MCF 10A (cell line): ENCODE results near the gene PLXNA3. TPM values are rescaled to one million over a fixed set of nuclear protein-coding genes. Genes with fewer than 3 reads are reported as not detected.

Experiments
- BruUV-seq: library from RNA; stranded (reverse); fragments of 400-500 nt; replicated peaks from 2 replicates; lab custom pipeline; 2021; lab: Mats Ljungman, UMichigan
- CTCF ChIA-PET: fragments of 300-600 bp; sonication (Branson Sonifier 250); formaldehyde crosslinking; extraction: SDS; loops from one replicate; lab custom pipeline; 2021; ENCODE audit warnings: antibody characterized with exemption, inconsistent platforms; lab: Yijun Ruan, JAX
- POLR2A ChIA-PET: fragments of 300-600, 350-650 bp; sonication (Branson Sonifier 250); formaldehyde crosslinking; extraction: SDS; loops from one replicate; lab custom pipeline; 2020; ENCODE audit warnings: antibody characterized with exemption, inconsistent platforms; lab: Yijun Ruan, JAX
- DNase-seq: peaks from one replicate; pipeline ENCODE4 v3.0.0-alpha.2; 2018; ENCODE audit not compliant: unreplicated experiment
- H3K27ac Mint-ChIP-seq: one replicate; pipeline ENCODE4 v1.8.0; 2022; ENCODE audit warnings: mild to moderate bottlenecking, low read depth, mixed read lengths; ENCODE audit not compliant: unreplicated experiment
- H3K27me3 Mint-ChIP-seq: one replicate; pipeline ENCODE4 v1.8.0; 2022; ENCODE audit warnings: mixed read lengths; ENCODE audit not compliant: insufficient read depth, unreplicated experiment
- H3K36me3 Mint-ChIP-seq: one replicate; pipeline ENCODE4 v1.8.0; 2022; ENCODE audit warnings: mild to moderate bottlenecking, moderate library complexity, mixed read lengths; ENCODE audit not compliant: insufficient read depth, unreplicated experiment
- H3K4me1 Mint-ChIP-seq: one replicate; pipeline ENCODE4 v1.8.0; 2022; ENCODE audit warnings: mixed read lengths; ENCODE audit not compliant: insufficient read depth, unreplicated experiment
- H3K4me3 Mint-ChIP-seq: one replicate; pipeline ENCODE4 v1.8.0; 2022; ENCODE audit warnings: mild to moderate bottlenecking, moderate library complexity, mixed read lengths; ENCODE audit not compliant: unreplicated experiment
- H3K9me3 Mint-ChIP-seq: one replicate; pipeline ENCODE4 v1.8.0; 2022; ENCODE audit warnings: mixed read lengths; ENCODE audit not compliant: unreplicated experiment
- CTCF ChIP-seq: fragments of 200-600 bp; IDR thresholded peaks from one replicate; pipeline ENCODE4 v1.8.0; 2022; ENCODE audit warnings: antibody characterized with exemption, mild to moderate bottlenecking; ENCODE audit not compliant: unreplicated experiment
- intact Hi-C: fragments of 100-400 bp; cut with micrococcal nuclease; formaldehyde crosslinking; loops from 2 replicates; pipeline ENCODE4 v1.14.1; 2022
- total RNA-seq: library from RNA; stranded (reverse); gene quantifications from 2 replicates; pipeline ENCODE4 v1.2.3, GENCODE V29; 2022

Gene PLXNA3
- total RNA-seq, 1 experiment from 2014 or later = 48.0 TPM

- Mint-ChIP-seq H3K36me3 (peaks cover 31% of the 10 kb centered on the region), H3K4me1 (no peaks in the 10 kb centered on the region), H3K4me3 (no peak overlapping the region), H3K9me3 (no peaks in the 10 kb centered on the region), H3K27ac (no peak overlapping the region), H3K27me3 (peaks cover 50% of the 10 kb centered on the region)
- POLR2A ChIA-PET = no interaction called here
- CTCF ChIA-PET = no interaction called here
- DNase-seq = no peak
- intact Hi-C loops = no loop called here
- BruUV-seq = no TSS peak
- TF ChIP-seq CTCF = no peak
Measured at GRCh38 chrX:154450312-154450711, 7.8 kb upstream of the PLXNA3 start.

DNA sequence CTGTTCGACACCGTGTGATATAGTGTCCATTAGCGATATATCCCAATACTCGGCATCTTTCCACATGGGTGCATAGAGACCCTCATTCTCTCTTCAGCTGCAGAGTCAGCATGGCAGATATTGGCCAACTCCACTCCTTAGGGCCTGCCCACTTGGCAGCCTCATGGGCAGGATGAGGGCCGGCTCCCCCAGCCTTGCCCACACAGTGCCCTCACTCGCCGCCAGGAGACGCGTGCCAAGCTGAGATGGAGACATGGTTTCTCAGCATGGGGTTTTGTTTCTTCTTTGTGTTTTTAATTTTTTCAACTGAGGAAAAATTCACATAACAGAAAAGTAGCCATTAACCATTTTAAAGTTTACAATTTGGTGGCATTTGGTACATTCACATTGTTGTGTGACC, 5.3 kb upstream of the PLXNA3 start:
- H3K4me3 Mint-ChIP-seq = no peak overlapping the region
- TF ChIP-seq CTCF = no peak
- ChIA-PET CTCF (interaction anchor here (0.6 to 1.3 kb wide), 3 partner anchors 8 to 81 kb away, joined by 3 read pairs; no protein-coding TSS in a partner anchor), POLR2A (no interaction called here)
- no peak overlapping the region for H3K27ac Mint-ChIP-seq
- H3K9me3 Mint-ChIP-seq = no peaks in the 10 kb centered on the region
- no peak for DNase-seq
- peaks cover 6% of the 10 kb centered on the region for H3K4me1 Mint-ChIP-seq
- peaks cover 30% of the 10 kb centered on the region for H3K36me3 Mint-ChIP-seq
- intact Hi-C loops = no loop called here
- no TSS peak for BruUV-seq
- H3K27me3 Mint-ChIP-seq = peaks cover 31% of the 10 kb centered on the region

DNA sequence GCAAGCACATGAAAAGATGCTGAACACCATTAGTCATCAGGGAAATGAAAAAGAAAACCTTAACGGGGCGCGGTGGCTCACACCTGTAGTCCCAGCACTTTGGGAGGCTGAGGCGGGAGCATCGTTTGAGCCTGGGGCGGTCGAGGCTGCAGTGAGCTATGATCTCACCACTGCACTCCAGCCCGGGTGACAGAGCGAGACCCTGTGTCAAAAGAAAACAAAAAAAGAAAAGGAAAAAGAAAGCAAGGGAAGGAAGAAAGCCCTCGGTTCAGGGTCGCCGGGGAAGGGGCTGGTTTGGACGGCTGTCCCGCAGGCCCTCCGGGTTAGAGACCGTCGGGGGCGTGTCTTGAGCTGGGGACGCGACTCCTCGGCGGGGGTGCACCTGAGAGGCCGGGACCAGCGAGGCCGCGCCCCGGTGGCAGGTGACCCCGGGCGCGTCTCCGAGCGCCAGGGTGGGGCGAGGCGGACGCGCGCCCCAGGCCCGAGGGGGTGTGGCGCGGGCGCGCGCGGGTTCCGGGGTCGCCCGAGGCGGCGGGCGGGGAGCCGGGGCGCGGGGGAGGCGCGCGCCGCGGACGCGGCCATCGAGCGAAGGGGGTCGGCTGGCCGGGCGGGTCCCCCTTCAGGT, 478 bp upstream of the PLXNA3 start:
- H3K27ac Mint-ChIP-seq = peak overlapping the region; percentile 20
- no peaks in the 10 kb centered on the region for H3K9me3 Mint-ChIP-seq
- POLR2A ChIA-PET = interaction anchor here (0.6 to 1.9 kb wide), 9 partner anchors 11 to 89 kb away, joined by 3 to 7 read pairs (median 3); partner anchors contain the start of genes FAM50A, LAGE3 and SLC10A3
- peak overlapping the region; percentile 84 for H3K4me3 Mint-ChIP-seq
- TF ChIP-seq CTCF = no peak
- CTCF ChIA-PET = no interaction called here
- peaks cover 11% of the 10 kb centered on the region for H3K36me3 Mint-ChIP-seq
- BruUV-seq = no TSS peak
- DNase-seq = peak; percentile 25
- peaks cover 10% of the 10 kb centered on the region for H3K4me1 Mint-ChIP-seq
- intact Hi-C loops = no loop called here
- peaks cover 30% of the 10 kb centered on the region for H3K27me3 Mint-ChIP-seq

- BruUV-seq = no TSS peak
- H3K27ac Mint-ChIP-seq = no peak overlapping the region
- POLR2A ChIA-PET = interaction anchor here (1.2 to 1.6 kb wide), 3 partner anchors 30 to 57 kb away, joined by 5 to 12 read pairs (median 7); partner anchors contain the start of genes ATP6AP1, FAM3A and SLC10A3
- CTCF ChIA-PET = interaction anchor here (1.3 kb wide), 1 partner anchor 68 kb away, joined by 3 read pairs; no protein-coding TSS in a partner anchor
- peaks cover 10% of the 10 kb centered on the region for H3K4me1 Mint-ChIP-seq
- H3K4me3 Mint-ChIP-seq = peak overlapping the region; percentile 70
- intact Hi-C loops = no loop called here
- TF ChIP-seq CTCF = no peak
- no peaks in the 10 kb centered on the region for H3K9me3 Mint-ChIP-seq
- peaks cover 18% of the 10 kb centered on the region for H3K27me3 Mint-ChIP-seq
- peak; percentile 29 for DNase-seq
- H3K36me3 Mint-ChIP-seq = peaks cover 11% of the 10 kb centered on the region
Measured at GRCh38 chrX:154458954-154459778, 1.1 kb downstream of the PLXNA3 start.
